K562 (cell line): ENCODE results near the gene COPA.

Experiments used
- ARHGAP35 ChIP-seq: fragments of 450-650 bp; IDR thresholded peaks from 2 replicates; pipeline ENCODE4 v1.6.1; 2018; ENCODE audit not compliant: partially characterized antibody
- CTCF ChIP-seq, 3 experiments: IDR thresholded peaks in 2 of 3; conservative IDR thresholded peaks in 1 of 3; 2 replicates each; pipeline ENCODE4 v1.5.1; 2011 to 2012; ENCODE audit warnings: low read length in 3 of 3, mild to moderate bottlenecking in 3 of 3, control low read depth in 2 of 3, improper control_type of control experiment in 1 of 3, inconsistent platforms in 1 of 3, low read depth in 1 of 3, mixed read lengths in 1 of 3, moderate library complexity in 1 of 3; ENCODE audit not compliant: insufficient read depth in 2 of 3
- E2F5 ChIP-seq: sonication (generic); formaldehyde crosslinking; IDR thresholded peaks from 2 replicates; pipeline ENCODE4 v1.8.0; 2022; ENCODE audit warnings: mild to moderate bottlenecking, missing genetic modification reagents
- EP300 ChIP-seq: IDR thresholded peaks from 2 replicates; pipeline ENCODE4 v1.6.1; 2012; ENCODE audit warnings: low read length, improper control_type of control experiment
- EZH2 ChIP-seq: IDR thresholded peaks from 2 replicates; pipeline ENCODE4 v1.6.1; 2012; ENCODE audit warnings: low read depth, mild to moderate bottlenecking, inconsistent platforms, low read length, borderline replicate concordance
- KDM5B ChIP-seq: fragments of 200-600 bp; sonication (generic); IDR thresholded peaks from 2 replicates; pipeline ENCODE4 v1.6.1; 2012; ENCODE audit warnings: low read depth, mild to moderate bottlenecking, moderate library complexity, low read length, control low read depth, inconsistent platforms; ENCODE audit not compliant: insufficient replicate concordance
- POLR2A ChIP-seq: fragments of 450-650 bp; conservative IDR thresholded peaks from 2 replicates; pipeline ENCODE4 v1.6.1; 2016
- SMARCA4 ChIP-seq: fragments of 450-650 bp; IDR thresholded peaks from 2 replicates; pipeline ENCODE4 v1.6.1; 2016
- SRF ChIP-seq, 2 experiments: fragments of 250-450, 450-650 bp in 1 of 2; sonication (Bioruptor Pico) in 1 of 2; sonication (generic) in 1 of 2; formaldehyde crosslinking; IDR thresholded peaks; 2 replicates each; pipeline versions ENCODE4 v1.5.0 to v1.5.1; 2020 to 2022; ENCODE audit warnings: mild to moderate bottlenecking in 1 of 2, missing genetic modification reagents in 1 of 2
- ZNF124 ChIP-seq: sonication (generic); formaldehyde crosslinking; IDR thresholded peaks from 2 replicates; pipeline ENCODE4 v1.8.1; 2022; ENCODE audit warnings: missing genetic modification reagents
- ZNF143 ChIP-seq: sonication (generic); formaldehyde crosslinking; IDR thresholded peaks from 2 replicates; pipeline ENCODE4 v1.9.0; 2022; ENCODE audit warnings: mild to moderate bottlenecking, missing genetic modification reagents
- ZNF3 ChIP-seq: fragments of 250-450 bp; sonication (Bioruptor Pico); IDR thresholded peaks from 2 replicates; pipeline ENCODE4 v1.5.0; 2021; ENCODE audit warnings: mild to moderate bottlenecking, moderate library complexity

GRCh38 chr1:160293020-160293968 lies 49.8 kb downstream of the COPA start:
- TF ChIP-seq EP300 = no peak
- no peak for TF ChIP-seq ZNF124 (CRISPR knock-in tag)
- TF ChIP-seq SRF (CRISPR knock-in tag; IDR thresholded peaks at IDR 0.05) = no peak
- TF ChIP-seq E2F5 = no peak
- TF ChIP-seq EZH2 = no peak
- TF ChIP-seq ZNF143 (CRISPR knock-in tag) = no peak
- no peak for TF ChIP-seq ZNF3 (CRISPR knock-in tag)
- no peak for TF ChIP-seq ARHGAP35
- no peak for TF ChIP-seq SMARCA4
- no peak for TF ChIP-seq POLR2A
- no peak for TF ChIP-seq CTCF (IDR thresholded peaks at IDR 0.05 in 2 of 3, conservative IDR thresholded peaks at IDR 0.05 in 1 of 3; ENCODE audit: insufficient read depth in 2 of 3, low read depth in 1 of 3, low read length in 3 of 3)
- no peak for TF ChIP-seq KDM5B
